Activated CD8-positive, alpha-beta memory T cell treated with anti-CD3 and anti-CD28 coated beads for 4 hours (primary cell): Measurements from ENCODE around the gene PDE8B.

Experiments used
- DNase-seq, 2 donors: peaks; one replicate each; pipeline ENCODE4 v3.0.0-alpha.2; 2020; ENCODE audit warnings: low read depth in 2 of 2

The PDE8B gene

GRCh38 chr5:77192441-77193050 is 17.9 kb upstream of the PDE8B start:
- DNase-seq = no peak

GRCh38 chr5:77194762-77195161 is 15.7 kb upstream of the PDE8B start:
- no peak for DNase-seq

- DNase-seq = no peak
These were observed 12.5 kb upstream of the PDE8B start for GRCh38 chr5:77197840-77198554.

- DNase-seq = no peak
These were observed 9.8 kb upstream of the PDE8B start for GRCh38 chr5:77200663-77201062.

GRCh38 chr5:77202145-77202544 is 8.3 kb upstream of the PDE8B start:
- DNase-seq = no peak

GRCh38 chr5:77204967-77205366 is 5.5 kb upstream of the PDE8B start:
- no peak for DNase-seq

- DNase-seq = no peak
These were observed 1.8 kb upstream of the PDE8B start for GRCh38 chr5:77208507-77209163.

- no peak for DNase-seq
These were observed 887 bp upstream of the PDE8B start for GRCh38 chr5:77209495-77210090.

- no peak for DNase-seq
These were observed 647 bp downstream of the PDE8B start for GRCh38 chr5:77210964-77211690.

GRCh38 chr5:77211691-77212047 is 1.2 kb downstream of the PDE8B start:
- no peak for DNase-seq

GRCh38 chr5:77213601-77214000 is 3.1 kb downstream of the PDE8B start:
- DNase-seq = no peak

- DNase-seq = no peak
These were observed 3.7 kb downstream of the PDE8B start for GRCh38 chr5:77214151-77214550.

GRCh38 chr5:77218263-77218662 is 7.8 kb downstream of the PDE8B start:
- no peak for DNase-seq

GRCh38 chr5:77221115-77221514 is 10.6 kb downstream of the PDE8B start:
- no peak for DNase-seq

- no peak for DNase-seq
These were observed 12.2 kb downstream of the PDE8B start for GRCh38 chr5:77222722-77223121.

- DNase-seq = no peak
These were observed 13.2 kb downstream of the PDE8B start for GRCh38 chr5:77223653-77224052.

- no peak for DNase-seq
These were observed 14.3 kb downstream of the PDE8B start for GRCh38 chr5:77224672-77225355.

GRCh38 chr5:77225531-77225930 is 15.1 kb downstream of the PDE8B start:
- DNase-seq = no peak

GRCh38 chr5:77229887-77230286 is 19.4 kb downstream of the PDE8B start:
- DNase-seq = no peak

GRCh38 chr5:77230727-77231470 is 20.4 kb downstream of the PDE8B start:
- no peak for DNase-seq
